IMR-90 (cell line): Measurements from ENCODE around the gene ADAMTSL1. TPM values are rescaled to one million over a fixed set of nuclear protein-coding genes. Genes with fewer than 3 reads are reported as not detected.

Experiments used
- ATAC-seq: fragments of 200-7000 bp; cut with Tn5 transposase; 2 replicates; pipeline ENCODE4 v1.9.1; 2020; ENCODE audit warnings: low read depth, mild to moderate bottlenecking, moderate library complexity
- BruUV-seq: library from RNA; stranded (reverse); fragments of 400-500 nt; replicated peaks from 2 replicates; lab custom pipeline; 2021; lab: Mats Ljungman, UMichigan
- CTCF ChIA-PET: fragments of 300-600 bp; formaldehyde crosslinking; extraction: SDS; loops from one replicate; lab custom pipeline; 2021; ENCODE audit warnings: antibody characterized with exemption; lab: Yijun Ruan, JAX
- POLR2A ChIA-PET: fragments of 300-600 bp; sonication (Branson Sonifier 250); formaldehyde crosslinking; loops from one replicate; lab custom pipeline; 2022; ENCODE audit warnings: antibody characterized with exemption; ENCODE audit not compliant: unreplicated experiment; lab: Charles Lee
- DNase-seq: peaks from one replicate; pipeline ENCODE4 v3.0.0; 2013
- H2AFZ ChIP-seq: replicated peaks from 2 replicates; pipeline ENCODE3; 2013; ENCODE audit warnings: low read length, mild to moderate bottlenecking; ENCODE audit not compliant: poor library complexity
- H2AK5ac ChIP-seq: 2 replicates; pipeline ENCODE4 v1.6.1; 2013; ENCODE audit warnings: low read depth, low read length, inconsistent platforms
- H2AK9ac ChIP-seq: replicated peaks from 2 replicates; pipeline ENCODE3; 2013; ENCODE audit warnings: mild to moderate bottlenecking, low read depth, low read length, moderate library complexity; ENCODE audit not compliant: poor library complexity
- H2BK120ac ChIP-seq: 2 replicates; pipeline ENCODE4 v1.6.1; 2013; ENCODE audit warnings: low read depth, low read length, inconsistent platforms
- H2BK15ac ChIP-seq: 3 replicates; pipeline ENCODE4 v1.6.1; 2013; ENCODE audit warnings: low read depth, low read length, inconsistent platforms
- H2BK20ac ChIP-seq: 2 replicates; pipeline ENCODE4 v1.6.1; 2013; ENCODE audit warnings: low read depth, mild to moderate bottlenecking, inconsistent platforms, low read length, moderate library complexity
- H2BK5ac ChIP-seq: 2 replicates; pipeline ENCODE4 v1.6.1; 2013; ENCODE audit warnings: mild to moderate bottlenecking, low read depth, low read length, inconsistent platforms; ENCODE audit not compliant: poor library complexity, severe bottlenecking
- H3K14ac ChIP-seq: replicated peaks from 2 replicates; pipeline ENCODE4 v1.6.1; 2013; ENCODE audit warnings: low read depth, low read length, inconsistent platforms
- H3K18ac ChIP-seq: 2 replicates; pipeline ENCODE4 v1.6.1; 2013; ENCODE audit warnings: low read depth, low read length, control low read depth
- H3K23ac ChIP-seq: 2 replicates; pipeline ENCODE4 v1.6.1; 2013; ENCODE audit warnings: low read depth, low read length, inconsistent platforms
- H3K27ac ChIP-seq: 2 replicates; pipeline ENCODE4 v1.5.1; 2013; ENCODE audit warnings: mild to moderate bottlenecking, control low read depth, low read length; ENCODE audit not compliant: insufficient read depth
- H3K27me3 ChIP-seq: 2 replicates; pipeline ENCODE4 v1.6.1; 2013; ENCODE audit warnings: low read length; ENCODE audit not compliant: control insufficient read depth, insufficient read depth
- H3K36me3 ChIP-seq: 2 replicates; pipeline ENCODE4 v1.6.1; 2013; ENCODE audit warnings: low read length, mixed read lengths; ENCODE audit not compliant: control insufficient read depth, insufficient read depth
- H3K4ac ChIP-seq: 2 replicates; pipeline ENCODE4 v1.6.1; 2013; ENCODE audit warnings: low read depth, low read length, inconsistent platforms
- H3K4me1 ChIP-seq: 2 replicates; pipeline ENCODE4 v1.6.1; 2013; ENCODE audit warnings: low read length, mixed read lengths; ENCODE audit not compliant: control insufficient read depth, insufficient read depth
- H3K4me2 ChIP-seq: 2 replicates; pipeline ENCODE4 v1.6.1; 2013; ENCODE audit warnings: low read depth, mild to moderate bottlenecking, control low read depth, low read length, moderate library complexity
- H3K4me3 ChIP-seq: 2 replicates; pipeline ENCODE4 v1.5.1; 2013; ENCODE audit warnings: low read depth, mild to moderate bottlenecking, control low read depth, low read length, moderate library complexity; ENCODE audit not compliant: insufficient read depth
- H3K56ac ChIP-seq: 2 replicates; pipeline ENCODE4 v1.6.1; 2013; ENCODE audit warnings: low read length, inconsistent platforms; ENCODE audit not compliant: insufficient read depth; ENCODE audit errors: extremely low read depth
- H3K79me1 ChIP-seq, 2 experiments: 2 replicates each; pipeline ENCODE4 v1.6.1; 2013; ENCODE audit warnings: low read length in 2 of 2, inconsistent platforms in 1 of 2, low read depth in 1 of 2
- H3K9ac ChIP-seq: 2 replicates; pipeline ENCODE4 v1.6.1; 2013; ENCODE audit warnings: low read depth, low read length, control low read depth
- H3K9me1 ChIP-seq: 2 replicates; pipeline ENCODE4 v1.6.1; 2013; ENCODE audit warnings: low read length, inconsistent platforms; ENCODE audit not compliant: insufficient read depth
- H3K9me3 ChIP-seq: 2 replicates; pipeline ENCODE4 v1.6.1; 2013; ENCODE audit warnings: low read length; ENCODE audit not compliant: control insufficient read depth, insufficient read depth
- H4K20me1 ChIP-seq: 2 replicates; pipeline ENCODE4 v1.6.1; 2013; ENCODE audit warnings: low read length, inconsistent platforms; ENCODE audit not compliant: insufficient read depth
- H4K5ac ChIP-seq: 2 replicates; pipeline ENCODE4 v1.6.1; 2013; ENCODE audit warnings: mild to moderate bottlenecking, low read depth, low read length, control low read depth
- H4K8ac ChIP-seq, 2 experiments: 2 replicates each; pipeline ENCODE4 v1.6.1; 2013; ENCODE audit warnings: low read depth in 2 of 2, low read length in 2 of 2, control low read depth in 1 of 2, inconsistent platforms in 1 of 2
- H4K91ac ChIP-seq: 2 replicates; pipeline ENCODE4 v1.6.1; 2013; ENCODE audit warnings: low read depth, low read length, inconsistent platforms; ENCODE audit not compliant: insufficient read depth
- BHLHE40 ChIP-seq: fragments of 150-350 bp; IDR thresholded peaks from 2 replicates; pipeline ENCODE4 v1.6.1; 2016; ENCODE audit warnings: mild to moderate bottlenecking, low read depth, low read length
- CHD1 ChIP-seq: IDR thresholded peaks from 2 replicates; pipeline ENCODE4 v1.6.1; 2012; ENCODE audit warnings: low read depth, low read length, improper control_type of control experiment
- FOS ChIP-seq: fragments of 150-350 bp; IDR thresholded peaks from 2 replicates; pipeline ENCODE4 v1.6.1; 2016; ENCODE audit warnings: low read depth, low read length
- MAFK ChIP-seq: IDR thresholded peaks from 2 replicates; pipeline ENCODE4 v1.6.1; 2012; ENCODE audit warnings: low read depth, low read length, improper control_type of control experiment
- MAZ ChIP-seq: IDR thresholded peaks from 2 replicates; pipeline ENCODE4 v1.6.1; 2012; ENCODE audit warnings: low read depth, mild to moderate bottlenecking, low read length, improper control_type of control experiment, moderate library complexity, borderline replicate concordance
- NFE2L2 ChIP-seq: fragments of 150-350 bp; IDR thresholded peaks from 2 replicates; pipeline ENCODE4 v1.6.1; 2016; ENCODE audit warnings: low read depth, mild to moderate bottlenecking, low read length
- POLR2A ChIP-seq: IDR thresholded peaks from 2 replicates; pipeline ENCODE4 v1.6.1; 2012; ENCODE audit warnings: mild to moderate bottlenecking, low read depth, low read length
- RAD21 ChIP-seq: IDR thresholded peaks from 2 replicates; pipeline ENCODE4 v1.6.1; 2012; ENCODE audit warnings: low read length, improper control_type of control experiment
- RCOR1 ChIP-seq: IDR thresholded peaks from 2 replicates; pipeline ENCODE4 v1.6.1; 2012; ENCODE audit warnings: mild to moderate bottlenecking, low read length, improper control_type of control experiment; ENCODE audit not compliant: insufficient replicate concordance
- RFX5 ChIP-seq: IDR thresholded peaks from 2 replicates; pipeline ENCODE4 v1.8.0; 2012; ENCODE audit warnings: low read depth, mild to moderate bottlenecking, low read length, moderate library complexity
- SMC3 ChIP-seq: fragments of 150-350 bp; IDR thresholded peaks from 2 replicates; pipeline ENCODE4 v1.6.1; 2016; ENCODE audit warnings: low read depth, mild to moderate bottlenecking, antibody characterized with exemption, low read length, moderate library complexity
- WGBS, 2 experiments: methylation state at CpG; one replicate each; pipeline versions ENCODE4 v1.1.5 to v1.1.7; 2013; ENCODE audit warnings: missing lambda C conversion rate in 2 of 2; ENCODE audit not compliant: insufficient read length in 1 of 2; ENCODE audit errors: extremely low coverage in 2 of 2; 5-methylcytosine and 5-hydroxymethylcytosine counted together
- dilution Hi-C: fragments of 300-500 bp; cut with HindIII; formaldehyde crosslinking; loops from one replicate; pipeline ENCODE4 v1.14.3; 2018; ENCODE audit warnings: low sequenced_read_pairs; ENCODE audit not compliant: unreplicated experiment
- in situ Hi-C: fragments of 300-500 bp; cut with MboI; formaldehyde crosslinking; loops from 3 replicates; pipeline ENCODE4 v1.14.3; 2019; ENCODE audit warnings: low sequenced_read_pairs, inconsistent platforms, mixed read lengths
- intact Hi-C: fragments of 100-400 bp; cut with micrococcal nuclease; formaldehyde crosslinking; loops from 2 replicates; pipeline ENCODE4 v1.10.0; 2022
- polyA plus RNA-seq, 3 experiments: library from polyadenylated mRNA; depleted of rRNA; stranded (reverse); fragments of >200 nt; gene quantifications; 2 replicates each; pipeline ENCODE4 v1.2.3, GENCODE V29; 2012; ENCODE audit warnings: low replicate concordance in 1 of 3
- total RNA-seq: library from RNA; depleted of rRNA; stranded (reverse); fragments of >200 nt; gene quantifications from 2 replicates; pipeline ENCODE4 v1.2.3, GENCODE V29; 2012
- TF ChIP-seq, protein P1 (sequence below): conservative IDR thresholded peaks from 2 replicates; pipeline ENCODE4 v1.5.1; 2012; ENCODE audit warnings: mild to moderate bottlenecking, low read depth, low read length, improper control_type of control experiment
- TF ChIP-seq, protein P2 (sequence below): fragments of 150-350 bp; IDR thresholded peaks from 2 replicates; pipeline ENCODE4 v1.6.1; 2016; ENCODE audit warnings: low read depth, mild to moderate bottlenecking, low read length, moderate library complexity, borderline replicate concordance

ADAMTSL1 gene
- total and polyA plus RNA-seq, 2 of the 4 experiments (the other 2 are of a cell fraction) = 38.2 to 62.2 TPM

DNA sequence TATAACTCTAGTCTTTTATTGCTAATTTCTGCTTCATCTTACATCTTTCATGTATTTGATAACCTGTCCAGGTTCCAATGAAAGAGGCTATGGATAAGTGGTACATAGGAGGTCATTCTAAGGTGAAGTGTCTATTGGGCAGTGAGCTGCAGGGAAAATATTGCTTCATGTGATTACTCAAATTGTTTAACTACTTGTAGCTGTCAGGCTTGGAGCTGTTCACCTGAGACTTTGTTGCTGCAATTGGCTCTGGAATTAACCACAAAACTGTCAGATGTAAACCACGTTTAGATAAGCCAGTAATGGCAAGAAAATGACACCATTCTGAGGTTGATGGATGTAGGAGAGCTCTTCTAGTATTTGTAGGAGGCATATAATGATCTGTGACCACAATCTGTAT is 26.0 kb downstream of the ADAMTSL1 start:
- WGBS, 2 experiments = no CpG with 5 or more reads among the region's 1 CpG
- peaks cover 2% of the 10 kb centered on the region; the same call in 1 of the 2 replicates for H3K4me1 ChIP-seq
- BruUV-seq = no TSS peak

More for the DNA sequence above, 26.0 kb downstream of the ADAMTSL1 start:
- in situ Hi-C loops = loop anchor here (25.0 kb wide), 1 partner anchor 662 kb away; no protein-coding TSS in a partner anchor
- H2AK9ac ChIP-seq = no peak overlapping the region
- H3K14ac ChIP-seq = no peak overlapping the region
- no peak overlapping the region for H2AFZ ChIP-seq
- intact Hi-C loops = no loop called here
- no peak overlapping the region for H3K23ac ChIP-seq
- DNase-seq (no peak), ATAC-seq (no peak)
- ChIA-PET CTCF (no interaction called here), POLR2A (no interaction called here)
- no peaks in the 10 kb centered on the region; a peak in 1 of 4 replicates for H3K79me1 ChIP-seq
- no peak overlapping the region for H2AK5ac ChIP-seq
- no peaks in the 10 kb centered on the region for H4K20me1 ChIP-seq
- dilution Hi-C loops = no loop called here
- no peaks in the 10 kb centered on the region for H3K9me3 ChIP-seq
- no peak overlapping the region for H3K4me2 ChIP-seq
- no peak overlapping the region for H2BK5ac ChIP-seq
- no peak overlapping the region for H3K4ac ChIP-seq
- no peak overlapping the region for H3K56ac ChIP-seq
- H3K36me3 ChIP-seq = no peaks in the 10 kb centered on the region
- H4K8ac ChIP-seq = no peak overlapping the region
- no peaks in the 10 kb centered on the region for H3K27me3 ChIP-seq
- TF ChIP-seq, protein P1, sequence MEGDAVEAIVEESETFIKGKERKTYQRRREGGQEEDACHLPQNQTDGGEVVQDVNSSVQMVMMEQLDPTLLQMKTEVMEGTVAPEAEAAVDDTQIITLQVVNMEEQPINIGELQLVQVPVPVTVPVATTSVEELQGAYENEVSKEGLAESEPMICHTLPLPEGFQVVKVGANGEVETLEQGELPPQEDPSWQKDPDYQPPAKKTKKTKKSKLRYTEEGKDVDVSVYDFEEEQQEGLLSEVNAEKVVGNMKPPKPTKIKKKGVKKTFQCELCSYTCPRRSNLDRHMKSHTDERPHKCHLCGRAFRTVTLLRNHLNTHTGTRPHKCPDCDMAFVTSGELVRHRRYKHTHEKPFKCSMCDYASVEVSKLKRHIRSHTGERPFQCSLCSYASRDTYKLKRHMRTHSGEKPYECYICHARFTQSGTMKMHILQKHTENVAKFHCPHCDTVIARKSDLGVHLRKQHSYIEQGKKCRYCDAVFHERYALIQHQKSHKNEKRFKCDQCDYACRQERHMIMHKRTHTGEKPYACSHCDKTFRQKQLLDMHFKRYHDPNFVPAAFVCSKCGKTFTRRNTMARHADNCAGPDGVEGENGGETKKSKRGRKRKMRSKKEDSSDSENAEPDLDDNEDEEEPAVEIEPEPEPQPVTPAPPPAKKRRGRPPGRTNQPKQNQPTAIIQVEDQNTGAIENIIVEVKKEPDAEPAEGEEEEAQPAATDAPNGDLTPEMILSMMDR = no peak
- TF ChIP-seq NFE2L2 (no peak), RFX5 (no peak), RAD21 (no peak), MAZ (no peak), RCOR1 (no peak), MAFK (no peak), CHD1 (no peak), POLR2A (no peak), BHLHE40 (no peak), FOS (no peak), SMC3 (no peak)
- TF ChIP-seq, protein P2, sequence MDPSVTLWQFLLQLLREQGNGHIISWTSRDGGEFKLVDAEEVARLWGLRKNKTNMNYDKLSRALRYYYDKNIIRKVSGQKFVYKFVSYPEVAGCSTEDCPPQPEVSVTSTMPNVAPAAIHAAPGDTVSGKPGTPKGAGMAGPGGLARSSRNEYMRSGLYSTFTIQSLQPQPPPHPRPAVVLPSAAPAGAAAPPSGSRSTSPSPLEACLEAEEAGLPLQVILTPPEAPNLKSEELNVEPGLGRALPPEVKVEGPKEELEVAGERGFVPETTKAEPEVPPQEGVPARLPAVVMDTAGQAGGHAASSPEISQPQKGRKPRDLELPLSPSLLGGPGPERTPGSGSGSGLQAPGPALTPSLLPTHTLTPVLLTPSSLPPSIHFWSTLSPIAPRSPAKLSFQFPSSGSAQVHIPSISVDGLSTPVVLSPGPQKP = no peak
- no peak overlapping the region for H4K5ac ChIP-seq
- H2BK20ac ChIP-seq = no peak overlapping the region
- no peak overlapping the region for H3K27ac ChIP-seq
- H2BK120ac ChIP-seq = no peak overlapping the region
- H3K9me1 ChIP-seq = no peaks in the 10 kb centered on the region
- no peak overlapping the region for H3K18ac ChIP-seq
- no peak overlapping the region for H4K91ac ChIP-seq
- H2BK15ac ChIP-seq = no peak overlapping the region
- H3K9ac ChIP-seq = no peak overlapping the region
- H3K4me3 ChIP-seq = no peak overlapping the region
